ENCODE measurements around the gene ITPRID1.

- TF ChIP-seq EZH2phosphoT487 (IDR thresholded peaks at IDR 0.05; ENCODE audit: insufficient read depth, low read depth) (no peak), EZH2 (IDR thresholded peaks at IDR 0.05; ENCODE audit: insufficient read depth, poor library complexity, severe bottlenecking) (no peak)
Observed at GRCh38 chr7:31679574-31680305, 165.8 kb downstream of the ITPRID1 start.

Measured in GM23248 (cell line).